PFSK-1 (cell line): Measurements from ENCODE around the gene CABLES2.

ENCODE experiments used
- FOXP2 ChIP-seq: optimal IDR thresholded peaks from 2 replicates; pipeline ENCODE3; 2011; ENCODE audit warnings: borderline replicate concordance, control low read depth, inconsistent platforms; ENCODE audit not compliant: insufficient read depth; ENCODE audit errors: extremely low read length, extremely low read depth
- POLR2AphosphoS5 ChIP-seq: IDR thresholded peaks from 2 replicates; pipeline ENCODE4 v1.6.1; 2012; ENCODE audit warnings: low read depth, mild to moderate bottlenecking, control low read depth, low read length, moderate library complexity
- REST ChIP-seq, 2 experiments: IDR thresholded peaks; 2 replicates each; pipeline versions ENCODE4 v1.6.1 to v1.8.0; 2011 to 2012; ENCODE audit warnings: low read depth in 2 of 2, low read length in 2 of 2, control low read depth in 1 of 2, inconsistent platforms in 1 of 2, mild to moderate bottlenecking in 1 of 2, moderate library complexity in 1 of 2; ENCODE audit not compliant: insufficient read depth in 1 of 2
- SIN3A ChIP-seq: IDR thresholded peaks from 2 replicates; pipeline ENCODE4 v1.6.1; 2012; ENCODE audit warnings: mild to moderate bottlenecking, low read length, moderate library complexity, borderline replicate concordance; ENCODE audit not compliant: insufficient read depth
- TAF1 ChIP-seq: IDR thresholded peaks from 2 replicates; pipeline ENCODE4 v1.6.1; 2012; ENCODE audit warnings: low read length, control low read depth, borderline replicate concordance; ENCODE audit not compliant: insufficient read depth

CABLES2 gene

GRCh38 chr20:62355516-62355877 is 51.6 kb downstream of the CABLES2 start:
- TF ChIP-seq SIN3A: no peak
- no peak for TF ChIP-seq POLR2AphosphoS5
- no peak for TF ChIP-seq TAF1
- no peak for TF ChIP-seq FOXP2
- TF ChIP-seq REST (IDR thresholded peaks at IDR 0.05; ENCODE audit: insufficient read depth in 1 of 2, low read depth in 2 of 2, low read length in 2 of 2): no peak

GRCh38 chr20:62354811-62355341 is 52.2 kb downstream of the CABLES2 start:
- TF ChIP-seq FOXP2 (no peak), REST (IDR thresholded peaks at IDR 0.05; ENCODE audit: insufficient read depth in 1 of 2, low read depth in 2 of 2, low read length in 2 of 2) (no peak), POLR2AphosphoS5 (no peak), SIN3A (no peak), TAF1 (no peak)

GRCh38 chr20:62354031-62354808 is 52.9 kb downstream of the CABLES2 start:
- TF ChIP-seq FOXP2 (no peak), POLR2AphosphoS5 (no peak), TAF1 (no peak), REST (IDR thresholded peaks at IDR 0.05; ENCODE audit: insufficient read depth in 1 of 2, low read depth in 2 of 2, low read length in 2 of 2) (no peak), SIN3A (no peak)

DNA sequence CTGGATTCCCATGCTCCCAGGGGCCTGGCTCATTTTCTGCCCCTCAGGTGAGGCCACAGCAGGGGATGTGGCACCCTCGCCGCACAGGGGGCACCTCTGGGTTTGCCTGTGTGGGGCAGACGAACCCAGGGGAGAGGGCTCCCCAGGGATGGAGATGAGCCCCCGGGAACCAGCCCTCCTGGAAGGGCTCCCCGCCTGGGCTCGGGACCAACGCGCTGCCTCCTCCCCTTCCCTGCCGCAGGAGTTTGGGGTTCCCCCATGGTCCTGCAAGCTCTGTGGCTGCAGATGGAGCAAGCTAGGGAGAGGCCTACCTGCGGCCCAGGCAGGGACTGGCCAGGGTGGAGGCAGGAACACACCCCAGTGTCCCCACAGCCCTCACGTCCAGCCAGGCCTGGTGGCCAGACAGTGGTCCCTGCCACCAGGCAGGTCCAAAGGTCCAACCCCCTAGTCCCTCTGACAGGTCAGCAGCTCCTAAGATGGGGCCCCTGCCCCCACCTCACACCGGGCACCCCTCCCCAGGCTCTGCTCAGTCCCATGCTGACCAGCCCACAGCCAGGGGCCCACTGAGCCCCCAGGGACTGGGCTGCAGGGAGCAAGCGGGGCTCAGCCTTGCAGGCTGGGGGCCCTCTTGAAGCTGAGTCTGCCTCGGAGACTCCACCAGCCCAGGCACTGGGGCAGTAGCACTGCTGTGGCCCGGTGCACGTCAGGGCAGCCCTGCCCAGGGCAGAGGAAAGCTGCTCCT is 53.6 kb downstream of the CABLES2 start:
- TF ChIP-seq REST (IDR thresholded peaks at IDR 0.05; ENCODE audit: insufficient read depth in 1 of 2, low read depth in 2 of 2, low read length in 2 of 2) (no peak), POLR2AphosphoS5 (no peak), TAF1 (no peak), SIN3A (no peak), FOXP2 (no peak)
